Activated CD8-positive, alpha-beta memory T cell treated with anti-CD3 and anti-CD28 coated beads, Interleukin-2, amount 50 U/mL, for 24 hours (primary cell): ENCODE measurements around the gene FERMT2.
"Not testable (repeated sequence)": the region's sequence is repeated elsewhere in the genome, so short reads cannot be mapped to it uniquely, and the experiment has no call there.

ENCODE experiments used
- DNase-seq: peaks from one replicate; pipeline ENCODE4 v3.0.0-alpha.2; 2020; ENCODE audit errors: extremely low read depth

The FERMT2 gene

GRCh38 chr14:52900731-52901130 is 50.1 kb downstream of the FERMT2 start:
- DNase-seq = no peak

- DNase-seq = no peak
These were observed 52.4 kb downstream of the FERMT2 start for GRCh38 chr14:52898496-52898895.

- DNase-seq = no peak
These were observed 55.9 kb downstream of the FERMT2 start for GRCh38 chr14:52895000-52895399.

- no peak for DNase-seq
These were observed 59.0 kb downstream of the FERMT2 start for GRCh38 chr14:52891800-52892199.

DNA sequence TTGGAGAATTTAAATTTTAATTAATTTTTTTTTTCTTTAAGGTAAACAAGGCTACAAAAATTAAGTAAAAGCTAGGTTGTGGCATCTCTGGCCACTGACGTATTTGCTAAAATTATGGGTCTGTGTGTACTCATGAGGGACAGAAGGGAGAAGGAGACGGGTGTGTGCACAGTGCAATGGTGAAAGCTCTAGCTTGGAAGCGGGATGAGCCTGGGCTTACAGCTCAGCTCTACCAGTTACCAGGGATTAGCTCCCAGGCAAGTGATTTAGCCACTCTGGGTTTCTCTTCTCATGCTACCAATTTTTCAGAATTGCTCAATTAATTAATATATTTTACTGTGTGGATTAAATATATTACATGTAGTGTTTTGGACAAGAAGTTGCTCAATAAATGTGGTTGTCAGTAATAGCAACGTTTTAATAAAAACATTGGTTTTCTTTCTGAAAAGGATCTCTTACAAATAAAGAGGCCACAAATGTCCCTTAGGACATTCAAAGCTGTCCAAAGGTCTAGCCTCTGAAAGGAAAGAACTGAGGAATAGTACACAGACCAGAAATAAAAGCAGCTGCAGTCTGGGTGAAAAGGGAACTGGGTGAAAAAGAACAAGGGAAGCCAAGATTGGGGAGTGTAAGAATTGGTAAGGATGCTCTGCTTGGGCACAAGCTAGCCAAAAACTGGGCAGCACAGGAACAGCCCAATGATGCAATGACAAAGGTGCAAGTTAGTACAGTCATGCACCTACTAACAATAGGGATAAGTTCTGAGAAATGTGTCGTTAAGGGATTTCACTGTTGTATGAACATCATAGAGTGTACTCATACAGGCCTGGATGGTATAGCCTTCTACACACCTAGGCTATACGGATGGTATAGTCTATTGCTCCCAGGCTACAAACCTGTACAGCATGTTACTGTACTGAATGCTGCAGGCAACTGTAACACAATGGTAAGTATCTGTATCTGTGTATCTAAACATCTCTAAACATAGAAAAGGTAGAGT is 61.7 kb downstream of the FERMT2 start:
- DNase-seq = no peak

DNA sequence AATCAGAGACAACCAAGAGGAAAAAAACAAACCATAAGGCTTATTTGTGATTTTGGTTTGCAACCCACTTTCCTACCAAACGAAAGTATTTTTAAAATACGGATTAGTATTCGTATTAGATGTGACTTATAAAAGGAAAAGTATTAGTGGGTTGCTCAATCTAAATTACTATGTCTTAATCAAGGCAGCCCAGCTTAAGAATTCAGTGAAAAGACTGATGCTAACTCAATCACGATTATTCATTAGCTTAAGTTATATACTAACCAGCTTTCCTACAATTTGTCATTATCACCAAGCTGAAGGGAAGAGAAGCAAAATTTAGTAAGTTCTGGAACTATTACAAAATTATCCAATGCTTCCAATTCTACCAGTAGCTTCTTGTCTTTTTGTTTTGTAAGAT is 62.7 kb downstream of the FERMT2 start:
- DNase-seq = no peak

DNA sequence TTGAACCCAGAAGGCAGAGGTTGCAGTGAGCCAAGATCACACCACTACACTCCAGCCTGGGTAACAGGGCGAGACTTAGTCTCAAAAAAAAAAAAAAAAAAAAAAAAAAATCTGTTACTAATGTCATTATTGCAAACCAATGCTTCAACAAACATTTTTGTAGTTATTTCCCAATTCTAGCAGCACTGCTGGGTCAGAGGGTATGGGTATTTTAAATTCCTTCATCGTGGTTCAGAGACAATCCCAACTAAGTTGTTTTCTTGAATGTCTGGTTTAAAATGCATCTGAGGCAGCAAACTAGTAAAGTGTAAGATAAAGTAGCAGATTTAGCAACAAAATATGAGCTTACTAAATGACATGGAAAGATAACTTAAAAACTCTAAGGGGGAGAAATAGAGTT is 65.6 kb downstream of the FERMT2 start:
- no peak for DNase-seq

DNA sequence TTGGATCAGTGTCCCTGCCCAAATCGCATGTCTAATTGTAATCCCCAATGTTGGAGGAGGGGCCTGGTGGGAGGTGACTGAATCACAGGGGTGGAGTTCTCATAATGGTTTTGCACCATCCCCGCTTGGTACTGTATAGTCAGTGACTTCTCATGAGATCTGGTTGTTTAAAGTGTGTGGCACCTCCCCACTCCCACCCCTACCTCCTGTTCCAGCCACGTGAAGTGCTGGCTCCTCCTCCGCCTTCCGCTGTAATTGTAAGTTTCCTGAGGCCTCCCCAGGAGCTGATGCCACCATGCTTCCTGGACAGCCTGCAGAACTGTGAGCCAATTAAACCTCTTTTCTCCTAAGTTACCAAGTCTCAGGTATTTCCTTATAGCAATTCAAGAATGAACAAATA is 67.2 kb downstream of the FERMT2 start:
- no peak for DNase-seq

DNA sequence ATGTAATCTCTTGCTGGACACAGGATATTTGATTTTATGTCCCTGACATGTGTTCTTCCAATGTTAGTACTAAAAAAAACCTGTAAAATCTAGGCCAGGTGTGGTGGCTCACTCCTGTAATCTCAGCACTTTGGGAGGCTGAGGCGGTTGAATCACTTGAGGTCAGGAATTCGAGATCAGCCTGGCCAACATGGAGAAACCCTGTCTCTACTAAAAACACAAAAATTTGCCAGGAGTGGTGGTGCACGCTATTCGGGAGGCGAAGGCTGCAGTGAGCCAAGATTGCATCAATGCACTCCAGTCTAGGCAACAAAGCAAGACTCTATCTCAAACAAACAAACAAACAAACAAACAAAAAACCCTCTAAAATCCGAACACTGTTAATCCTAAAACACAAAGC is 68.0 kb downstream of the FERMT2 start:
- DNase-seq = no peak

- DNase-seq = no peak
These were observed 70.9 kb downstream of the FERMT2 start for GRCh38 chr14:52879958-52880357.

- no peak for DNase-seq
These were observed 71.9 kb downstream of the FERMT2 start for GRCh38 chr14:52878946-52879345.

GRCh38 chr14:52878469-52878868 is 72.4 kb downstream of the FERMT2 start:
- DNase-seq = no peak

DNA sequence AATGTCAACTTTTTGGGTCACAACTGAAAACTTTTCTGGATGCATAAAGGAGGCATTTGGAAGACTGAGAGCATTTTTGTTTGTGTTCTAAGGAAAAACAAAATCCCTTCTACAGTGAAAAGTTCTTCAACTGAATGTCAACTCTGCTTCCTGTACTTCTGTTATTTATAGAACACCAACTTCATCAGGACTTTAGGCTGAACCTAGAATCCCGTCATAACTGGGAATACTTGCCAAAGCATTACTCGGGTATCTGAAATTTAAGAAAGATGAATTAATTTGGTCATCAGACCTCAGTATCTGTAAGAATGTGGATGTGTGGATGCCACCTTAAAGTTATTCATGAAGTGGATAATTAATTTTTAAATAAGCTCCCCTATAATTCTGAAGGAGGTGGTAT is 73.2 kb downstream of the FERMT2 start:
- no peak for DNase-seq

GRCh38 chr14:52876806-52877205 is 74.0 kb downstream of the FERMT2 start:
- DNase-seq = no peak

- DNase-seq = no peak
These were observed 74.5 kb downstream of the FERMT2 start for GRCh38 chr14:52876311-52876710.

GRCh38 chr14:52875707-52876106 is 75.1 kb downstream of the FERMT2 start:
- no peak for DNase-seq

GRCh38 chr14:52874389-52874788 is 76.5 kb downstream of the FERMT2 start:
- no peak for DNase-seq

GRCh38 chr14:52873694-52874093 is 77.2 kb downstream of the FERMT2 start:
- DNase-seq = no peak

DNA sequence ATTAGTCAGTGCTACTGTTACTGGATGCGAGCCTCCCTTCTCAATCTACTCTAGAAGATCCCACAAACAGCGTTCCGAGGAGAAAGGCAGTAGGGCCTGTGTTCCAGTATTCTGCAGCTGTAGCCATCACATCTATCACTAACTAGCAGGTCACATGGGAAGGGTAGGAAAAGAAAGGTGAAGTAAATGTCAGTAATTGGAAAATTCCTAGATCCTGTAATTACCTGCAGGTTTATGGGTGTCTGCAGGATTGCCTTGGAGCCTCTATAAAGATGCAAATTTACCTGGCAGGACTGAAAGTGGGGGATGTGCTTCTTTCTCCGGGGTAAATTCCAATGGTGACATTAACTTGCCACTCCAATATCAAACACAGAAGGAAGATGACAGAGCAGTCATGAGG is 77.8 kb downstream of the FERMT2 start:
- DNase-seq = no peak

GRCh38 chr14:52871606-52872005 is 79.2 kb downstream of the FERMT2 start:
- DNase-seq = no peak

DNA sequence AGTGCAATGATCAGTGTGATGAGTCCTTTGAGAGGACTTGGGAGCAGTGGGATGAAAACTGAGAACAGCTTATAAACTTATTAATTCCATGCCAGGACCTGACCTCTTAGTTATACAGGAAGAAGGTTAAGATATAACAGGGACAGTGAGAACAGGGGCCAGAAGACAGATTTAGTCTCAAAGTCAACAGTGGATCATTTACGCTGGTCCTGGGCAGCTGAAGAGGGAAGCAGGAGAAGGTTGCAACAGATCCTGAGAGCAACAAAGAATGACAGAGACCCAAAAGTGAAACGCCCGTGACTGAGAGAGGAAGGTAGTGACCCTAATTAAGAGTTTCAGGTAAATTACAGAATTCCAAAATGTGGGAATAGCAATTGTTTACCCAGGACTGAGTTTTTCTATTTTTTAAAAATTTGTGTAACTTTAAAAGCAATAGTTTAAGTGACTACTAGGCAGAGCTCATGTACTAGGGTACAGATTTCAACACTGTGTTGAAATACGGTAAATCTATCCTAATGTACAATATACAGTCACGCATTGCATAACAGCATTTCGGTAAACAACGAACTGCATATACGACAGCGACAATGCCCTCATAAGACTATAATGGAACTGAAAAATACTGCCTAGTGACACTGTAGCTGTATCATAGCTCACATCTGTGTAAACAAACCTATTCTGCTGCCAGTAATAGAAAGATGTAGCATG is 81.8 kb downstream of the FERMT2 start:
- no peak for DNase-seq

- not testable (repeated sequence) for DNase-seq
These were observed 86.0 kb downstream of the FERMT2 start for GRCh38 chr14:52864893-52865292.

DNA sequence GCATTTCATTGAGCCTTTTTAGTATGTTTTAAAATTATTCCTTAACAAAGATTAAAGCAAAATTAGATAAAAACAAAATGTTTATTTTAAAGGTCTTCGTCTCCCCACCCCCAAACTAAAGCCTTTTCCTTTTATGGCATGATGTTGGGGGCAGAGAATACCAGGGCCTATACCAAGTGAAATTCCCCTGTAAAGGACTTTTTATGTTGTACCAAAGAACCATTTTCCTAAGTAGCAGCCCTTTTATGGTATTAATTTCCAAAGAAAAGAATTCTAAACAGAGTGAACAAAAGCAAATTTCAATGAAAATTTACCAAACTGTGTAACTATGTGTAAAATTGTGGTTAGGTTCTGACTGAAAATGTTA is 87.5 kb downstream of the FERMT2 start:
- no peak for DNase-seq
